ENCODE measurements around the gene TEX12.
A peak's percentile ranks its signal among the peaks of the same experiment; 100 is the strongest.

TEX12 gene

DNA sequence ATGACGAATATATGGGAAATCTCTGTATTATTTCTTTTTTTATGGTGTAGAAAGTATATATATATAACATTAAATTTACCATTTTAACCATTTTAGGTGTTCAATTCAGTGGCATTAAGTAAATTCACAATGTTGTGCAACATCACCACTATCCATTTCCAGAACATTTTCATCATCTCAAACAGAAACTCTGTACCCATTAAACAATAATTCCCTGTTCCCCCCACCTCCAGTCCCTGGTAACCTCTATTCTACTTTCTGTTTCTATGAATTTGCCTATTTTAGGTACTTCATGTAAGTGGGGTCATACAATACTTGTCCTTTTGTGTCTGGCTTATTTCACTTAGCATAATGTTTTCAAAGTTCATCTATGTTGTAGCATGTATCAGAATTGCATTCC is 43.7 kb downstream of the TEX12 start:
- no peak for DNase-seq (ENCODE audit: extremely low read depth in 1 of 2, low read depth in 1 of 2)

- DNase-seq (ENCODE audit: extremely low read depth in 1 of 2, low read depth in 1 of 2) = no peak
Measured at GRCh38 chr11:112211536-112211935, 44.4 kb downstream of the TEX12 start.

DNA sequence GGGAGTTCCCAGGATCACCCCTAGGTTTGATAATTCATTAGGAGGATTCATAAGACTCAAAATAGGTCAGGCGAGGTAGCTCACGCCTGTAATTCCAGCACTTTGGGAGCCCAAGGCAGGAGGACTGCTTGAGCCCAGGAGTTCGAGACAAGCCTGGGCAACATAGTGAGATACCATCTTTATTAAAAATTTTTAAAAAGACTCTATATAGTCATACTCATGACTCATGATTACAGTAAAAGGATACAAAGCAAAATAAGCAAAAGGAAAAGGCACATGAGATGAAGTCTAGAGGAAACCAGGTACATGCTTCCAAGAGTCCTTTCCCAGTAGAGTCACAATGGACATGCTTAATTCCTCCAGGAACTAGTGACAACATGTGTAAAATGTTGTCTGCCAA is 45.1 kb downstream of the TEX12 start:
- no peak for DNase-seq (ENCODE audit: extremely low read depth in 1 of 2, low read depth in 1 of 2)

GRCh38 chr11:112212710-112213109 is 45.5 kb downstream of the TEX12 start:
- DNase-seq (ENCODE audit: extremely low read depth in 1 of 2, low read depth in 1 of 2) = no peak

GRCh38 chr11:112213753-112214152 is 46.6 kb downstream of the TEX12 start:
- DNase-seq (ENCODE audit: extremely low read depth in 1 of 2, low read depth in 1 of 2) = no peak

- DNase-seq (ENCODE audit: extremely low read depth in 1 of 2, low read depth in 1 of 2) = no peak
Measured at GRCh38 chr11:112215621-112216020, 48.4 kb downstream of the TEX12 start.

GRCh38 chr11:112216561-112217105 is 49.5 kb downstream of the TEX12 start:
- DNase-seq (ENCODE audit: extremely low read depth in 1 of 2, low read depth in 1 of 2) = no peak

DNA sequence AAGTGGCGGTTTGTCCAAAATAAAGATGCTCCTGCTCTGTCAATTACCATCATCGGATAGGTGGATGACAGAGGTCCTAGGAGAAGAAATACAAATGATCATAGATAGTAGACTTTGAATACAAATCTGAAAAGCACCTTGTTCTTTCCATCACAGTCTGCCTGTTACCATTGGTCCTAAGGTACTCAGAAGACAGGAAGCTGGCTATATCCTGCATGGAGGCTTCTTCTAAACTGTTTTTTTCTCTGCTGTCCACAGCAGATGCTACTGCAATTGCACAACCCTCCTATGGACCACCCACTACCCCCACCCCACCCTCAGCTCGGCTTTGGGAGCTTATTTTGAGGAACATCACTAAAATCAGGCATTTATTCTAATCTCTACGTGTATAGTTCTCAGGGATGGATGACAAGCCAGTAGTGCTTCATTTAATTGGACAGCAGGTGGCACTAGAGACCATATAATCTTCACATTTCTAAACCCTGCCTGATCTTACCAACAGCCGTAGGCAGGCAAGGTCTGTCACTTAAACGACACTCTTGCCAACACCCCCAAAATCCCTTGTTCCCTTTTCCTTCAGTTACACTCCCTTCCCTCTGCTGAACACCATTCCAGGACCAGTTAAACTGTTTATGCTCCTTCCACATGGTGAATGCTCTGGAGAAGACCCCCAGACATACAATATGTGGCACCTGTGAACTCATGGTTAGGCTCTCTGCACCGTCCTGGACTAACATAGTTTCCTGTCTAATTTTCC is 52.5 kb downstream of the TEX12 start:
- peak in 1 of 2 donors; percentile 16 for DNase-seq (ENCODE audit: extremely low read depth in 1 of 2, low read depth in 1 of 2)

GRCh38 chr11:112221274-112221835 is 54.2 kb downstream of the TEX12 start:
- DNase-seq (ENCODE audit: extremely low read depth in 1 of 2, low read depth in 1 of 2) = no peak

Measured in activated CD8-positive, alpha-beta memory T cell treated with anti-CD3 and anti-CD28 coated beads for 1 hour (primary cell).